HCT116 (cell line): ENCODE data around the gene NR5A2.

Experiments
- ELF1 ChIP-seq: IDR thresholded peaks from 2 replicates; pipeline ENCODE4 v1.6.1; 2012; ENCODE audit warnings: low read depth, borderline replicate concordance
- EZH2 ChIP-seq: fragments of 200-600 bp; sonication (generic); IDR thresholded peaks from 2 replicates; pipeline ENCODE4 v1.6.1; 2017; ENCODE audit warnings: antibody characterized with exemption, mixed run types
- FOSL1 ChIP-seq: IDR thresholded peaks from 2 replicates; pipeline ENCODE4 v1.6.1; 2012; ENCODE audit warnings: low read depth
- POLR2A ChIP-seq: IDR thresholded peaks from 2 replicates; pipeline ENCODE4 v1.7.0; 2011; ENCODE audit warnings: borderline replicate concordance; ENCODE audit not compliant: insufficient read depth, insufficient read length; ENCODE audit errors: extremely low read depth
- POLR2AphosphoS5 ChIP-seq: IDR thresholded peaks from 2 replicates; pipeline ENCODE4 v1.6.1; 2011; ENCODE audit warnings: mild to moderate bottlenecking, low read depth, low read length, moderate library complexity
- RAD21 ChIP-seq: IDR thresholded peaks from 2 replicates; pipeline ENCODE4 v1.6.1; 2012; ENCODE audit warnings: low read depth, mild to moderate bottlenecking
- SP1 ChIP-seq: IDR thresholded peaks from 2 replicates; pipeline ENCODE4 v1.6.1; 2012; ENCODE audit warnings: low read depth
- SRF ChIP-seq: IDR thresholded peaks from 2 replicates; pipeline ENCODE4 v1.6.1; 2012; ENCODE audit warnings: low read depth
- YY1 ChIP-seq: IDR thresholded peaks from 2 replicates; pipeline ENCODE4 v1.6.1; 2011; ENCODE audit warnings: low read length, low read depth, moderate library complexity, mild to moderate bottlenecking; ENCODE audit not compliant: insufficient replicate concordance; ENCODE audit errors: extremely low read depth
- TF ChIP-seq, protein P1 (sequence below), 3 experiments: fragments of 200-600 bp in 1 of 3; sonication (generic) in 1 of 3; IDR thresholded peaks in 2 of 3; conservative IDR thresholded peaks in 1 of 3; 2 replicates each; pipeline ENCODE4 v1.5.1; 2012 to 2017; ENCODE audit warnings: low read depth in 2 of 3, low read length in 2 of 3, antibody characterized with exemption in 1 of 3, borderline replicate concordance in 1 of 3, control low read depth in 1 of 3, mild to moderate bottlenecking in 1 of 3, mixed read lengths in 1 of 3, mixed run types in 1 of 3, moderate library complexity in 1 of 3; ENCODE audit not compliant: insufficient read depth in 1 of 3
- TF ChIP-seq, protein P2 (sequence below): IDR thresholded peaks from 2 replicates; pipeline ENCODE4 v1.6.1; 2012; ENCODE audit warnings: low read depth
- TF ChIP-seq, protein P3 (sequence below): IDR thresholded peaks from 2 replicates; pipeline ENCODE4 v1.6.1; 2012
- TF ChIP-seq, protein P4 (sequence below): IDR thresholded peaks from 2 replicates; pipeline ENCODE4 v1.6.1; 2012

DNA sequence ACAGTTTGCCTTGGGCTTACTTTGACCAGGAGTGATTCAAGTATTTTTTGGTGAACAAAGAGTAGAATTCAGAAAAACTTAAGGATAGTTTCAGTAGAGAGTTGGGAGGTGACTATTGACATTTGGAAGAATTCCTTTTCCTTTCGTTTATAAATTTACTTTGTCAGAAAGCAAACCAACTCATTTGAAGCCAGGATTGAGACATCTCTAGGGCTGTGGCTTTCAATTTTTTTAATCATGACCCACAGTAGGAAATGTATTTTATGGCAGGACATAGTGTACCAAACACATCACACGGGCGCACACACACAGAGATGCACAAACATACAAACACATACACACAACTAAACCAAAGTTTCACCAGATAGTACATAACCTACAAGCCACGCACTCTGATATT lies 24.1 kb downstream of the NR5A2 start:
- TF ChIP-seq RAD21 (no peak), POLR2A (no peak), YY1 (no peak), EZH2 (no peak), ELF1 (no peak), POLR2AphosphoS5 (no peak), SRF (no peak), SP1 (no peak), FOSL1 (no peak)
- TF ChIP-seq, protein P1, sequence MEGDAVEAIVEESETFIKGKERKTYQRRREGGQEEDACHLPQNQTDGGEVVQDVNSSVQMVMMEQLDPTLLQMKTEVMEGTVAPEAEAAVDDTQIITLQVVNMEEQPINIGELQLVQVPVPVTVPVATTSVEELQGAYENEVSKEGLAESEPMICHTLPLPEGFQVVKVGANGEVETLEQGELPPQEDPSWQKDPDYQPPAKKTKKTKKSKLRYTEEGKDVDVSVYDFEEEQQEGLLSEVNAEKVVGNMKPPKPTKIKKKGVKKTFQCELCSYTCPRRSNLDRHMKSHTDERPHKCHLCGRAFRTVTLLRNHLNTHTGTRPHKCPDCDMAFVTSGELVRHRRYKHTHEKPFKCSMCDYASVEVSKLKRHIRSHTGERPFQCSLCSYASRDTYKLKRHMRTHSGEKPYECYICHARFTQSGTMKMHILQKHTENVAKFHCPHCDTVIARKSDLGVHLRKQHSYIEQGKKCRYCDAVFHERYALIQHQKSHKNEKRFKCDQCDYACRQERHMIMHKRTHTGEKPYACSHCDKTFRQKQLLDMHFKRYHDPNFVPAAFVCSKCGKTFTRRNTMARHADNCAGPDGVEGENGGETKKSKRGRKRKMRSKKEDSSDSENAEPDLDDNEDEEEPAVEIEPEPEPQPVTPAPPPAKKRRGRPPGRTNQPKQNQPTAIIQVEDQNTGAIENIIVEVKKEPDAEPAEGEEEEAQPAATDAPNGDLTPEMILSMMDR (IDR thresholded peaks at IDR 0.05 in 2 of 3, conservative IDR thresholded peaks at IDR 0.05 in 1 of 3; ENCODE audit: borderline replicate concordance in 1 of 3, insufficient read depth in 1 of 3, low read depth in 2 of 3, low read length in 2 of 3), result no peak
- TF ChIP-seq, protein P2, sequence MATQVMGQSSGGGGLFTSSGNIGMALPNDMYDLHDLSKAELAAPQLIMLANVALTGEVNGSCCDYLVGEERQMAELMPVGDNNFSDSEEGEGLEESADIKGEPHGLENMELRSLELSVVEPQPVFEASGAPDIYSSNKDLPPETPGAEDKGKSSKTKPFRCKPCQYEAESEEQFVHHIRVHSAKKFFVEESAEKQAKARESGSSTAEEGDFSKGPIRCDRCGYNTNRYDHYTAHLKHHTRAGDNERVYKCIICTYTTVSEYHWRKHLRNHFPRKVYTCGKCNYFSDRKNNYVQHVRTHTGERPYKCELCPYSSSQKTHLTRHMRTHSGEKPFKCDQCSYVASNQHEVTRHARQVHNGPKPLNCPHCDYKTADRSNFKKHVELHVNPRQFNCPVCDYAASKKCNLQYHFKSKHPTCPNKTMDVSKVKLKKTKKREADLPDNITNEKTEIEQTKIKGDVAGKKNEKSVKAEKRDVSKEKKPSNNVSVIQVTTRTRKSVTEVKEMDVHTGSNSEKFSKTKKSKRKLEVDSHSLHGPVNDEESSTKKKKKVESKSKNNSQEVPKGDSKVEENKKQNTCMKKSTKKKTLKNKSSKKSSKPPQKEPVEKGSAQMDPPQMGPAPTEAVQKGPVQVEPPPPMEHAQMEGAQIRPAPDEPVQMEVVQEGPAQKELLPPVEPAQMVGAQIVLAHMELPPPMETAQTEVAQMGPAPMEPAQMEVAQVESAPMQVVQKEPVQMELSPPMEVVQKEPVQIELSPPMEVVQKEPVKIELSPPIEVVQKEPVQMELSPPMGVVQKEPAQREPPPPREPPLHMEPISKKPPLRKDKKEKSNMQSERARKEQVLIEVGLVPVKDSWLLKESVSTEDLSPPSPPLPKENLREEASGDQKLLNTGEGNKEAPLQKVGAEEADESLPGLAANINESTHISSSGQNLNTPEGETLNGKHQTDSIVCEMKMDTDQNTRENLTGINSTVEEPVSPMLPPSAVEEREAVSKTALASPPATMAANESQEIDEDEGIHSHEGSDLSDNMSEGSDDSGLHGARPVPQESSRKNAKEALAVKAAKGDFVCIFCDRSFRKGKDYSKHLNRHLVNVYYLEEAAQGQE, result no peak
- TF ChIP-seq, protein P3, sequence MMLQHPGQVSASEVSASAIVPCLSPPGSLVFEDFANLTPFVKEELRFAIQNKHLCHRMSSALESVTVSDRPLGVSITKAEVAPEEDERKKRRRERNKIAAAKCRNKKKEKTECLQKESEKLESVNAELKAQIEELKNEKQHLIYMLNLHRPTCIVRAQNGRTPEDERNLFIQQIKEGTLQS, result no peak
- TF ChIP-seq, protein P4, sequence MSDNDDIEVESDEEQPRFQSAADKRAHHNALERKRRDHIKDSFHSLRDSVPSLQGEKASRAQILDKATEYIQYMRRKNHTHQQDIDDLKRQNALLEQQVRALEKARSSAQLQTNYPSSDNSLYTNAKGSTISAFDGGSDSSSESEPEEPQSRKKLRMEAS, result no peak
